ENCODE results near the gene STAG1.

The STAG1 gene

GRCh38 chr3:136464502-136464901 lies 287.7 kb downstream of the STAG1 start:
- H3K4me3 Mint-ChIP-seq, result no peak overlapping the region
- no peaks in the 10 kb centered on the region for H3K27me3 Mint-ChIP-seq
- H3K27ac Mint-ChIP-seq, result no peak overlapping the region
- peaks cover 2 to 7% of the 10 kb centered on the region in 2 donors for H3K9me3 Mint-ChIP-seq
- H3K36me3 Mint-ChIP-seq (ENCODE audit: insufficient read depth), result peaks cover 12% of the 10 kb centered on the region
- H3K4me1 Mint-ChIP-seq (ENCODE audit: low read depth in 2 of 2), result peaks cover 7 to 15% of the 10 kb centered on the region in 2 donors
- DNase-seq (no peak), ATAC-seq (replicated peaks) (no peak)

- H3K27ac Mint-ChIP-seq, result no peak overlapping the region
- H3K4me1 Mint-ChIP-seq (ENCODE audit: low read depth in 2 of 2), result peaks cover 7 to 15% of the 10 kb centered on the region in 2 donors
- H3K9me3 Mint-ChIP-seq, result peaks cover 2 to 6% of the 10 kb centered on the region in 2 donors
- peaks cover 15% of the 10 kb centered on the region for H3K36me3 Mint-ChIP-seq (ENCODE audit: insufficient read depth)
- no peaks in the 10 kb centered on the region for H3K27me3 Mint-ChIP-seq
- ATAC-seq (replicated peaks) (no peak), DNase-seq (no peak)
- H3K4me3 Mint-ChIP-seq, result no peak overlapping the region
Measured at GRCh38 chr3:136463170-136463569, 289.0 kb downstream of the STAG1 start.

DNA sequence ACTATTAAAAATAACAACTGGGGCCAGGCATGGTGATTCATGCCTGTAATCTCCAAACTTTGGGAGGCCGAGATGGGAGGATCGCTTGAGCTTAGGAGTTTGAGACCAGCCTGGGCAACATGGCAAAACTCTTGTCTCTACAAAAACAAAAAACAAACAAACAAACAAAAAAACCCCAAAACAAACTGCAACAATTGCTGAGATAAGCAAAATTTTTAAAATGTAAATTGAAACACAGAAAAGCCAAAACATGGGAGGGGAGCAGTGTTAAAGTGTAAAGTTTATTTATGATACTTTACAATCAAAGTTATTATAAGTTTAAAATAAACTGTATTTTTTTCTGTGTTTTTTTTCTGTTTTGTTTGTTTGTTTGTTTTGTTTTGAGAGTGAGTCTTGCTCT lies 294.4 kb downstream of the STAG1 start:
- DNase-seq, result no peak
- Mint-ChIP-seq H3K27me3 (no peaks in the 10 kb centered on the region), H3K36me3 (ENCODE audit: insufficient read depth) (peaks cover 25% of the 10 kb centered on the region), H3K4me1 (ENCODE audit: low read depth in 2 of 2) (peaks cover 5 to 7% of the 10 kb centered on the region in 2 donors), H3K4me3 (no peak overlapping the region), H3K27ac (peak overlapping the region in 1 of 2 donors; percentile 83), H3K9me3 (peaks cover 7 to 9% of the 10 kb centered on the region in 2 donors)
- ATAC-seq (replicated peaks), result no peak

GRCh38 chr3:136456196-136456595 lies 296.0 kb downstream of the STAG1 start:
- no peak for DNase-seq
- no peak overlapping the region for H3K27ac Mint-ChIP-seq
- ATAC-seq (replicated peaks), result no peak

DNA sequence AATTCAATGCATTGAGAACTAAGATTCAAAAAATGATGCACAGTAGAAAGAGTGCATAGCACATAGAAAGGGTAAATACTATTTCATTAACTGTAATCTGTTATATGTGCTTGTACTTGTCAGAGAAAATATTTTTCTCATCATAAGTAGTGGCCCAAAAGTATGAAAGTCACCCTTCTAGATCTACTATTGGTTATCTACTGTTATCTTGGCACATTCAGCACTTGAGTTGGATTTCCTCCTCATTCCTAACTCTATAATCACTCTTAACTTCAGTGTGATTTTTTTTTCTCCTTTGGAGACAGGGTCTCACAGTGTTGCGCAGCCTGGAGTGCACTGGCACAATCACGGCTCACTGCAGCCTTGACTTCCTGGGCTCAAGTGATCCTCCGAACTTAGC lies 307.6 kb downstream of the STAG1 start:
- no peak overlapping the region for H3K4me3 Mint-ChIP-seq
- peak overlapping the region; percentile 4 to 7 for H3K27ac Mint-ChIP-seq
- ATAC-seq (replicated peaks) (no peak), DNase-seq (no peak)
- no peaks in the 10 kb centered on the region for H3K9me3 Mint-ChIP-seq
- no peaks in the 10 kb centered on the region for H3K27me3 Mint-ChIP-seq
- peaks cover 27% of the 10 kb centered on the region for H3K36me3 Mint-ChIP-seq (ENCODE audit: insufficient read depth)
- H3K4me1 Mint-ChIP-seq (ENCODE audit: low read depth in 2 of 2), result peaks cover 0 to 1% of the 10 kb centered on the region in 2 donors

More at GRCh38 chr3:136456196-136456595, 296.0 kb downstream of the STAG1 start:
- no peak overlapping the region for H3K4me3 Mint-ChIP-seq
- peaks cover 7 to 9% of the 10 kb centered on the region in 2 donors for H3K9me3 Mint-ChIP-seq
- H3K4me1 Mint-ChIP-seq (ENCODE audit: low read depth in 2 of 2), result peaks cover 5 to 7% of the 10 kb centered on the region in 2 donors
- peaks cover 31% of the 10 kb centered on the region for H3K36me3 Mint-ChIP-seq (ENCODE audit: insufficient read depth)
- H3K27me3 Mint-ChIP-seq, result no peaks in the 10 kb centered on the region

DNA sequence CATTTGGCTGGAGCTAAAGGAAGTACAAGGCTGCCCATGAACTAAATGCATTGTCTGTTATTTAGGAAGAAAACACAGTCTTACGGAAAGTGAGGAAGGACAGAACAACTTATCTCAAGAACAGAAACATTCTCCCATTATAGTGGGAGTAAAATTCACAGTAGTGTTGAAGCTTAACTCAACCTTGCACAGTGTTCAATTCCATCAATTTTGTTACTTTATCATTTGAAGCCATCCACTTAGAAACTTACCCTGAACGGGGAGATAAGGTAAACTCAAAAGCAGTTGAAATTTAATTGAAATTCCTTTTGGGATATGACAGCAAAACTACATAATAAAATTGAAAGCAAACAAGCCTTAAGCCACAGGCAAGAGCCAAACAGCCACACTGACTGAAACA lies 315.1 kb downstream of the STAG1 start:
- Mint-ChIP-seq H3K27me3 (no peaks in the 10 kb centered on the region), H3K36me3 (ENCODE audit: insufficient read depth) (peaks cover 30% of the 10 kb centered on the region), H3K4me3 (no peak overlapping the region), H3K9me3 (no peaks in the 10 kb centered on the region), H3K27ac (no peak overlapping the region), H3K4me1 (ENCODE audit: low read depth in 2 of 2) (peaks cover 0 to 3% of the 10 kb centered on the region in 2 donors)
- DNase-seq (no peak), ATAC-seq (replicated peaks) (no peak)

- H3K4me3 Mint-ChIP-seq, result no peak overlapping the region
- no peak for DNase-seq
- H3K27ac Mint-ChIP-seq, result no peak overlapping the region
- H3K36me3 Mint-ChIP-seq (ENCODE audit: insufficient read depth), result peaks cover 22% of the 10 kb centered on the region
- H3K9me3 Mint-ChIP-seq, result no peaks in the 10 kb centered on the region
- no peaks in the 10 kb centered on the region for H3K27me3 Mint-ChIP-seq
- ATAC-seq (replicated peaks), result no peak
- H3K4me1 Mint-ChIP-seq (ENCODE audit: low read depth in 2 of 2), result no peaks in the 10 kb centered on the region
Measured at GRCh38 chr3:136434429-136434828, 317.7 kb downstream of the STAG1 start.

- no peaks in the 10 kb centered on the region for H3K27me3 Mint-ChIP-seq
- peaks cover 0 to 10% of the 10 kb centered on the region in 2 donors for H3K4me1 Mint-ChIP-seq (ENCODE audit: low read depth in 2 of 2)
- ATAC-seq (replicated peaks) (no peak), DNase-seq (no peak)
- H3K27ac Mint-ChIP-seq, result no peak overlapping the region
- peaks cover 21% of the 10 kb centered on the region for H3K36me3 Mint-ChIP-seq (ENCODE audit: insufficient read depth)
- H3K4me3 Mint-ChIP-seq, result no peak overlapping the region
- H3K9me3 Mint-ChIP-seq, result no peaks in the 10 kb centered on the region
Measured at GRCh38 chr3:136432685-136433084, 319.5 kb downstream of the STAG1 start.

- ATAC-seq (replicated peaks), result no peak
- H3K36me3 Mint-ChIP-seq (ENCODE audit: insufficient read depth), result peaks cover 29% of the 10 kb centered on the region
Measured at GRCh38 chr3:136428167-136428566, 324.0 kb downstream of the STAG1 start.

DNA sequence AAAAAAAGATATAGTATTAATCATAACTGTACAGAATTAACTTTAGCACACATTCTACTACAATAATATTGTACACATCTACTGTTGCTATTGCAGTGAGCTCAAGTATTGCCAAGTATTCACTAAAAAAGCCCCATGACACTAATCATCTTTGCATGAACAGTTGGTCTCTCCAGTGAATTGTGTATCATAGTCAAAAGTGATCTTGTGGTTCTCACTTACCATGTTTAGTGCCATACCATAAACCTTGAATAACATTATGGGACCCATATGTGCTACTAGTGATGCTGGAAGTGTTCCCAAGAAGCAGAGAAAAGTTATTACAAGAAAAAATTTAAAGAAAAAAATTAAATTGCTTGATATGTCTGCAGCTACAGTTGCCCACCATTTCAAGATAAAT lies 324.9 kb downstream of the STAG1 start:
- Mint-ChIP-seq H3K9me3 (no peaks in the 10 kb centered on the region), H3K4me1 (ENCODE audit: low read depth in 2 of 2) (peaks cover 0 to 10% of the 10 kb centered on the region in 2 donors), H3K27ac (no peak overlapping the region), H3K27me3 (no peaks in the 10 kb centered on the region), H3K4me3 (no peak overlapping the region), H3K36me3 (ENCODE audit: insufficient read depth) (peaks cover 25% of the 10 kb centered on the region)
- no peak for DNase-seq
- ATAC-seq (replicated peaks), result no peak

More at GRCh38 chr3:136428167-136428566, 324.0 kb downstream of the STAG1 start:
- H3K9me3 Mint-ChIP-seq, result no peaks in the 10 kb centered on the region
- peak overlapping the region in 1 of 2 donors; percentile 49 for H3K27ac Mint-ChIP-seq
- peaks cover 0 to 10% of the 10 kb centered on the region in 2 donors for H3K4me1 Mint-ChIP-seq (ENCODE audit: low read depth in 2 of 2)
- DNase-seq, result no peak
- H3K4me3 Mint-ChIP-seq, result no peak overlapping the region
- H3K27me3 Mint-ChIP-seq, result no peaks in the 10 kb centered on the region

- Mint-ChIP-seq H3K4me3 (no peak overlapping the region), H3K4me1 (ENCODE audit: low read depth in 2 of 2) (no peaks in the 10 kb centered on the region), H3K9me3 (no peaks in the 10 kb centered on the region), H3K27me3 (no peaks in the 10 kb centered on the region), H3K36me3 (ENCODE audit: insufficient read depth) (peaks cover 49% of the 10 kb centered on the region), H3K27ac (peak overlapping the region; percentile 4 to 24)
- no peak for DNase-seq
- ATAC-seq (replicated peaks), result no peak
Measured at GRCh38 chr3:136414476-136414875, 337.7 kb downstream of the STAG1 start.

DNA sequence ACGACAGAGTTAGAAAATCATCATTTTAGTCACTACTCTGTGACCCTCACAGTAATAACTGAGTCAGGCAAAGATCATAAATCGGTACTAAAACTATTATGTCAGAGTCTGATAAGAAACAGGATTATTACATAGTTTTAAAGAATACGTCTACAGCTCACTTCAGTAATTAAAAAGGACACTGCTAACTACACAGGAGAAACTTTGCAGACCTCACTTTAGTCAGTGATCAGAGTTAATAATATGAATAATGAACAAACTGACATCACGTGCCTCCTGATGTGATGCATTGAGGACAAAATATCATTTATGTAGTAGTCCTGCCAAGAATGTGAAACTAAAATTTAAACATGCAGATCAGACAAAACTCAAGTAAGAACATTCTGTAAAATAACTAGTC lies 339.9 kb downstream of the STAG1 start:
- Mint-ChIP-seq H3K27me3 (no peaks in the 10 kb centered on the region), H3K9me3 (no peaks in the 10 kb centered on the region), H3K4me1 (ENCODE audit: low read depth in 2 of 2) (peaks cover 0 to 6% of the 10 kb centered on the region in 2 donors), H3K27ac (no peak overlapping the region), H3K36me3 (ENCODE audit: insufficient read depth) (peaks cover 29% of the 10 kb centered on the region), H3K4me3 (no peak overlapping the region)
- DNase-seq, result no peak
- ATAC-seq (replicated peaks), result no peak

DNA sequence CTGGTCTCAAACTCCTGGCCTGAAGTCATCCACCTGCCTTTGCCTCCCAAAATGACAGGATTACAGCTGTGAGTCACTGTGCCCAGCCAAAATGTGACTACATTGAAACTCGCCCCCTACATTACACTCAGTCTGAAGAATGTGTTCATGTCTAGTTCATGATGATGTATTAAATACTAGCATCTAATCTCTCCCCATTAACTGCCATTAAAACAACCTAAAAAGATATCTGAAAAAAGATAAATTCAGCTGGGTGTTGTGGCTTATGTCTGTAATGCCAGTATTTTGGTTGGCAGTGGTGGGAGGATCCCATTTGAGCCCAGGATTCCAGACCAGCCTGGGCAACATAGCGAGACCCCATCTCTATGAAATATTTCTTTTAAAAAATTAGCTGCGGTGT lies 342.6 kb downstream of the STAG1 start:
- H3K27me3 Mint-ChIP-seq, result no peaks in the 10 kb centered on the region
- peaks cover 0 to 6% of the 10 kb centered on the region in 2 donors for H3K4me1 Mint-ChIP-seq (ENCODE audit: low read depth in 2 of 2)
- no peak for ATAC-seq (replicated peaks)
- no peak overlapping the region for H3K27ac Mint-ChIP-seq
- no peak for DNase-seq
- H3K36me3 Mint-ChIP-seq (ENCODE audit: insufficient read depth), result peaks cover 18% of the 10 kb centered on the region
- H3K9me3 Mint-ChIP-seq, result no peaks in the 10 kb centered on the region
- H3K4me3 Mint-ChIP-seq, result no peak overlapping the region

GRCh38 chr3:136404056-136404455 lies 348.1 kb downstream of the STAG1 start:
- no peak for DNase-seq
- no peaks in the 10 kb centered on the region for H3K27me3 Mint-ChIP-seq
- H3K9me3 Mint-ChIP-seq, result no peaks in the 10 kb centered on the region

GRCh38 chr3:136396916-136397315 lies 355.3 kb downstream of the STAG1 start:
- H3K4me3 Mint-ChIP-seq, result no peak overlapping the region
- DNase-seq, result no peak
- H3K27ac Mint-ChIP-seq, result peak overlapping the region; percentile 22 to 32
- no peak for ATAC-seq (replicated peaks)
- H3K4me1 Mint-ChIP-seq (ENCODE audit: low read depth in 2 of 2), result no peaks in the 10 kb centered on the region
- H3K36me3 Mint-ChIP-seq (ENCODE audit: insufficient read depth), result peaks cover 27% of the 10 kb centered on the region
- H3K27me3 Mint-ChIP-seq, result no peaks in the 10 kb centered on the region
- no peaks in the 10 kb centered on the region for H3K9me3 Mint-ChIP-seq

More at GRCh38 chr3:136404056-136404455, 348.1 kb downstream of the STAG1 start:
- H3K4me1 Mint-ChIP-seq (ENCODE audit: low read depth in 2 of 2), result peaks cover 0 to 6% of the 10 kb centered on the region in 2 donors
- H3K36me3 Mint-ChIP-seq (ENCODE audit: insufficient read depth), result peaks cover 11% of the 10 kb centered on the region
- no peak overlapping the region for H3K27ac Mint-ChIP-seq
- no peak overlapping the region for H3K4me3 Mint-ChIP-seq
- no peak for ATAC-seq (replicated peaks)
